GM18498 (cell line): ENCODE data around the gene ZNF560.
"Not testable (repeated sequence)": the region's sequence is repeated elsewhere in the genome, so short reads cannot be mapped to it uniquely, and the experiment has no call there.

ENCODE experiments used
- ATAC-seq: cut with Tn5 transposase; IDR thresholded peaks from one replicate; pipeline ENCODE4 v1.9.1; 2021; ENCODE audit warnings: mild to moderate bottlenecking, moderate library complexity; ENCODE audit not compliant: unreplicated experiment

ZNF560 gene

GRCh38 chr19:9498183-9498902, at the start of gene ZNF560:
ZNF560 (minus strand) TSS chr19:9498616; CDS start chr19:9475313, 23,303 bp downstream.
- ATAC-seq: no peak

GRCh38 chr19:9547870-9548269, 49.5 kb upstream of the ZNF560 start:
- ATAC-seq: no peak

GRCh38 chr19:9541281-9541680, 42.9 kb upstream of the ZNF560 start:
- not testable (repeated sequence) for ATAC-seq

GRCh38 chr19:9539921-9540320, 41.5 kb upstream of the ZNF560 start:
- not testable (repeated sequence) for ATAC-seq

GRCh38 chr19:9539201-9539600, 40.8 kb upstream of the ZNF560 start:
- not testable (repeated sequence) for ATAC-seq

- peak; percentile 82 for ATAC-seq
Measured at GRCh38 chr19:9538183-9539058, 40.0 kb upstream of the ZNF560 start, which contains the start of gene ZNF426. ZNF426 (minus strand) TSS chr19:9538645; CDS start chr19:9536232, 2,413 bp downstream.

GRCh38 chr19:9535934-9536333, 37.5 kb upstream of the ZNF560 start:
- ATAC-seq: no peak

- ATAC-seq: no peak
Measured at GRCh38 chr19:9531933-9532332, 33.5 kb upstream of the ZNF560 start.

GRCh38 chr19:9528757-9529336, 30.4 kb upstream of the ZNF560 start:
- ATAC-seq: no peak

GRCh38 chr19:9523885-9524474, 25.6 kb upstream of the ZNF560 start:
- no peak for ATAC-seq

GRCh38 chr19:9507285-9507684, 8.9 kb upstream of the ZNF560 start:
- no peak for ATAC-seq

- no peak for ATAC-seq
Measured at GRCh38 chr19:9500796-9501195, 2.4 kb upstream of the ZNF560 start.

GRCh38 chr19:9494096-9494495, 4.3 kb downstream of the ZNF560 start:
- ATAC-seq: no peak

- no peak for ATAC-seq
Measured at GRCh38 chr19:9487016-9487415, 11.4 kb downstream of the ZNF560 start.

GRCh38 chr19:9485140-9485539, 13.3 kb downstream of the ZNF560 start:
- ATAC-seq: no peak

GRCh38 chr19:9474975-9475374, 23.4 kb downstream of the ZNF560 start:
- ATAC-seq: no peak

GRCh38 chr19:9467161-9467560, 31.3 kb downstream of the ZNF560 start:
- no peak for ATAC-seq

- ATAC-seq: no peak
Measured at GRCh38 chr19:9461938-9462337, 36.5 kb downstream of the ZNF560 start.

GRCh38 chr19:9456018-9456689, 42.3 kb downstream of the ZNF560 start:
- ATAC-seq: no peak

- ATAC-seq: no peak
Measured at GRCh38 chr19:9453953-9454352, 44.5 kb downstream of the ZNF560 start.

GRCh38 chr19:9445037-9445436, 53.4 kb downstream of the ZNF560 start:
- no peak for ATAC-seq
